Muscle of arm (tissue), 12 donors: Measurements from ENCODE around the gene DEDD2. TPM values are rescaled to one million over a fixed set of nuclear protein-coding genes. Genes with fewer than 3 reads are reported as not detected.

Experiments used
- DNase-seq: peaks from one replicate; pipeline ENCODE4 v3.0.0-alpha.2; 2013
- polyA plus RNA-seq, 12 donors: library from polyadenylated mRNA; unstranded; fragments of 120-200 nt; gene quantifications; one replicate each; pipeline ENCODE4 v1.2.1, GENCODE V29; 2013; ENCODE audit not compliant: insufficient read length in 12 of 12

The DEDD2 gene
- polyA plus RNA-seq, 12 donors, result 9.9 to 17.4 (median 12.0) TPM; not detected in 2

GRCh38 chr19:42201489-42202289 lies 15.8 kb downstream of the DEDD2 start:
- DNase-seq, result no peak

DNA sequence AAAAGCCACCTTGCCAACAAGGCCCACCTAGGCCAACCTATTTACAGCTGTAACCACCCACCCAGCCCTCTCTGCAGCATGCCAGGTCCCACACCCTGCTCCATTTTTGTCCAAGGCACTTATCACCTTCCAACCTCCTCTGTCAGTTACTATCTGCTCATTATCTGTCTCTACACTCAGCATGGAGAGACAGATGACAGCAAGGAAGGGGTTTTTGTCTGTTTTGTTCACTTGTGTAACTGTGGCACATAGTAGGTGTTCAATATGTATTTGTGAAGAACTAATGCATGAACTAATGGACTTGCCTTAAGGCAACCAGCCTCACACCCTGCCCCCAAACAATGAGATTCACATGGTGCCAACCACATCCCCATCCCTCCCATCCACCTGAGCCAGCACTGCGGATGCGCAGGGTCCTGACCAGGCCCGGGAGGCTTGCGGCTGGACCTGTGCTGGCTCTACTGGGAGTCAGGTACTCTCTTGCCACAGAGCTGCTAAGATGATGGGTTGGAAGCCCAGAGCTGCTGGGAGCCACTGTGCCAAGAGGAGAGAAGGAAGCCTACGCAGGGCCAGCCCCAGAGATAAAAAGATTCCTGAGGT lies 17.3 kb downstream of the DEDD2 start:
- DNase-seq, result no peak

DNA sequence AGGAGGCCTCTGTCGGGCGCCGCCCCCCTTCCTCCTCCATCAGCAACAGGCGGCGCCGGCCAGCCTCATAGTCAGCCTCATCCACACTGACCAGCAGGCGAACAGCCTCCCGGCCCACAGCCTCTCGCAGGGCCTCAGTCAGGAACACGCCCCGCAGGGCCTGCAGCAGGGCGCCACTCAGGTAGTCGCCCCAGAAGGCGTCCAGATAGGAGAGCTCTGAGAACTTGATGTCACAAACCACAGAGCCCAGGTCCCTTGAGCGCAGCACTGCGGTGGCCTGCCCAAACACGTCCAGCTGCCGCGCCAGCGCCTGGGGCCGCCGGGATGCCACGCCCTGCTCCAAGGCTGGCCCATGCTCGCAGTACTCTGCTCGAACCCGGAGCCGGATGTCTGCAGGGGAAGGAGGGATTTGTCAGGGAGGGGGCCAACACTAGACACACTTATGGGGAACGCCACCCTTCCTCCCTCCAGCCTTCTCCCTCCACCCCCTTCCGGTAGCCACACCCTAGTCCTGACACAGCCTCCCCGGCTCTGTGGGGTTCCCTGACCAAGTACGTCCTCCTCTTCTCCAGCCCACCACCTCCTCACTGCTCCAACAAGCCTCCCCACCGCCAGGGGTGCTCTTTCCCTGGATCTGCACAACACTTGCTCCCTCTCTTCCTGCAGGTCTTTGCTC lies 17.9 kb downstream of the DEDD2 start:
- DNase-seq, result no peak

GRCh38 chr19:42198676-42199439 lies 18.6 kb downstream of the DEDD2 start:
- no peak for DNase-seq

DNA sequence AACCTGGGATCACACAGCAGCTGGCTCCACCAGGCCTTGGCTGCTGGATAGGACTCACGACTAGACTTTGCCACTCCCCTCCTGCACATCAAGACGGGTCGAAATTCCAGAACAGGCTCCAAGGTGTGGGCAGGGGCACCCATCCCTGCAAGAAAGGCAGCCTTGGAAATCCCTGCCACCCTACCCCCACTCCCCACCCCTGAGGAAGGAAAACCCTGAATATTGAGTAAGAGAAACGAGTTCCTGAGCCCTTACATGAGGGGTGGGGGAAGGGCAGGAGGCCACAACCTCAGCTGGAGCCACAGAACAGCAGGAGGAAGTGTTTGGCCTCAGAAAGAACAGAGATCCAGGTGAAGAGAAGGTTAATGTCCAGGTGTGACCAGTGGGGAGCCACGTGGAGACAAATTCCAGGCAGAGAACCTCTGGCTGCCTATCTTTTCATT lies 20.1 kb downstream of the DEDD2 start:
- no peak for DNase-seq

- no peak for DNase-seq
Observed at GRCh38 chr19:42196011-42197001, 21.2 kb downstream of the DEDD2 start.

- DNase-seq, result no peak
Observed at GRCh38 chr19:42193706-42194105, 23.8 kb downstream of the DEDD2 start.

DNA sequence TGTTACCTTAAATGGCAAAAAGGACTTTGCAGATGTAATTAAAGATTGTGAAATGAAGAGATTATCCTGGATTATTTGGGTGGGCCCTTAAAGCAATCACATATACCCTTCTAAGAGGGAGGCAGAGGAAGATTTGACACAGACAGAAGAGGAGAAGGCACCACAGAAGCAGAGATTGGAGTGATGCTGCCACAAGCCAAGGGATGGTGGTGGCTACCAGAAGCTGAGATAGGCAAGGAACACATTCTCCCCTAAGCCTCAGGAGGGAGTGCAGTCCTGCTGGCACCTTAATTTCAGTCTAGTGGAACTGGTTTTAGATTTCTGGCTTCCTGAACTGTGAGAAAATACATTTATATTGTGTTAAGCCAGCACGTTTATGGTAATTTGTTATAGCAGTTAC lies 24.2 kb downstream of the DEDD2 start:
- no peak for DNase-seq

DNA sequence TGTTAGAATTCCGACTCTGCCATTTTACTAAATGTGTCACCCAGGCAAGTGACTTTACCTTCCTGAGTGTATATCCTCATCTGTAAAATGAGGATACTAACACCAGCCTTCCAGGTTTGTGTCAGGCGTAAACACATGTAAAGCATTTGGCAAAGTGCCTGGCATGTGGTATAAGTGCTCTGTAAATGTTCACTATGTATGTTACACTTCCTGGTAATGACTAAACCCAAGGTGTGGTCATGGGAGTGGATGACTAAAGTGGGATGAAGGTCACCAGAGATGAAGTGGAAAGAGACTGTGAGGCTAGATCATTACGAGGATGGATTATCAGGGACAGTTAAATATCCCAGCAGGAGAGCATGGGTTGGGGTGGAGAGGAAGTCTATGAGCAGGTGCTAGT lies 25.6 kb downstream of the DEDD2 start:
- no peak for DNase-seq

- no peak for DNase-seq
Observed at GRCh38 chr19:42191330-42191729, 26.1 kb downstream of the DEDD2 start.

DNA sequence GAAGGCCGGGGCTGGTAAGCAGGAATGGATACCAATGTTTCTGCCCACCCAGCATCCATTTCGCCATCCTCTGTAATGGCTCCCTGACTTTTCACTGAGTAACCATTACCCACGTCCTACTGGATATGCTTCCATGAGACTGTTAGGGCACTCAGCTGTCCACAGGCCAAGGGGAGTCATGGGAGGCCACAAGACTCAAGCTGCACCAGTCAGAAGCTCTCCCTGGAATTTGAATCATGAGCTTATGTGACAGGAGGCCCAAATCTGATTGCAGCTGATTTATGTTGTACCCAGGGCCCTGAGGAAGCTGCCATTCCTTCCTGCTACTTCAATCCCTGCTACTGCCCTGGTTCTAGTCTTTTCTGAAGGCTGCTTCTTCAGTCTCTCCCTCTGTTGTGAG lies 28.3 kb downstream of the DEDD2 start:
- no peak for DNase-seq

- DNase-seq, result no peak
Observed at GRCh38 chr19:42188665-42189064, 28.8 kb downstream of the DEDD2 start.

- DNase-seq, result no peak
Observed at GRCh38 chr19:42185277-42185676, 32.2 kb downstream of the DEDD2 start.

DNA sequence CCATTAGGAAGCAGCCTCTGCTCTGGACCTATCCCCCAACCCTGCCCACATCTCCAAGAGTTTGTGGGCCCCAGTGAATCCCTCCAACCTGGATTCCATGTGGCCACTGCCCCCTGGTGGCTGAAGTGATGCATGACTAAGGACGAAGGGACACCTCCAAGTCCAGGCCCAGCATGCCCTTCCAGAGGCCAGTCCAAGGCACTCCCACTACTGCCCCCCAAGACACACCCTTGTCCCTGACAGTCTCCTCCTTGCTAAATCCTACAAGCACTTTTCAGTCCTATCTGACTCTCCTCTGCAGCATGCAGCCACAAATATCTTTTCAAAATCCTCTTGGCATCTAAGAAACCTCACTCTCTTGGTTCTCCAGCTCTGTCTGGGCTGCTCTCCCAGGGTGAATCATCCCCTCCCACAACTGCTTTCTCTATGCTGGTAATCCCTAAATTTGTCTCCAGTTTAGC lies 33.0 kb downstream of the DEDD2 start:
- peak; percentile 65 for DNase-seq

DNA sequence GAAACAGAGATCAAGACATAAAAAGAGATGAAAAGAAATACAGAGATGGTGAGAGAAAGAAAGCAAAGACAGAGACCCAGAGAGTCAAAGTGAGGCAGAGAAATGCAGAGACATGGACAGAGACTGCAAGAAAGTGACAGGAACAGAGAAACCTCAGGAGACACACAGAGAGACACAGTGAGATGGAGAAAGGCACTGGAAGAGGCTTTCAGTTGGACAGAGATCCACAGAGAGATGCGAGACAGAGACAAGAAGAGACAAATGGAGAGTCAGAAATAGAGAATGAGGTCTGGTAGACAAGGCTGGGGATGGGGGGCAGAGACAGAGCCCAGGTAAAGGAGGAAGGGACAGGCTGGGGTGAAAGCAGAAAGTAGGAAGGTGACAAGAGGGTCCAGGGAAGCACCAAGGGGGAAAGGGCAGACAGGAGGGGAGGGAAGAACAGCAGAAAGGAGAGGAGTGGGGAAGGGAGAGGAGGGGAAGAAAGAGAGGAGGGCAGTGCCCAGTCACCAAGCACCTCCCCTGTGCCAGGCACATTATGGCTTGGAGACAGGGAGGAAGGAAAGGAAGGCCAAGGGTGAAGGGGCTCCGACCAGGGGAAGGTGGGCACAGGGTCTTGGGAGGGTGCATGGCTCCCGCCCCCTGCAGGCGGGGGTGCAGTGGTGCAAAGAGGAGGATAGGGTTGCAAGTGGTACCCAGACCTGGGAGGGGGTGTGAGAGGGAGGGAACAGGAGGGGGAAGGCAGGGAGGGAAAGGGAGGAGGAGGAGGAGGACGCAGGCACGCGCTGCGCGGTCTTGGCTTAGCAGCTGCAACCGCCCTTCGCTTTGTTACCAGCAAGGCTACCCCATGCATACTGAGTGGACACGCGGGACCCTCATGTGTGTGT lies 38.4 kb downstream of the DEDD2 start:
- no peak for DNase-seq

GRCh38 chr19:42177686-42178019 lies 39.8 kb downstream of the DEDD2 start:
- DNase-seq, result no peak

DNA sequence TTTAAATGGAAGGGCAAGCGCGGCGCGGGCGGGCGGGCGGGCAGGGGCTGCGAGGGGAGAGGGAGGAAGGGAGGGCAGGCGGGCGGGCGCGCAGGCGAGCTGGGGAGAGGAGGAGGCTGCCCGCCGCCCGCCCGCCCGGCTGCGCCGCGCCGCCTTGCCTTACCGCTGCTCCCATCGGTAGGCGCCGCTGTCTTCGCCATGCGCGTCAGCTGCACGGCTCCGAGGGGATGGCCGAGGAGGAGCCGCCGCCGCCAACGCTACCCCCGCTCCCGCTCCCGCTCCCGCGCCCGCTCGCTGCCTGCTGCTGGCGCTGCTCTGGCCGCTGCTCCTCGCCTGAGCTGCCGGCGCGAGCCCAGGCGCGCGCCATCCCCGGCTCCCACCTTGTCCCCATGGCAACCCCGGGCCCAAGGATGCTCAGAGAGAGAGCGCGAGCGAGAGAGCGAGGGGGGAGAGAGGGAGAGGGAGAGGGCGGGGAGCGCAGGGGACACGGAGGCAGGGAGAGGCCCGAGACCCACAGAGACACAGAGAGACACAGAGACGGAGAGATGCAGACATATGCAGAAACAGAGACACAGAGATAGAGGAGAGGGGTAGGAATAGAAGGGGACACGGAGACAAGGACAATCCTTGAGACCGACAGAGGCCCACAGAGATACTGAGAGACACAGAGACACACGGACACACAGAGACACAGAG lies 40.3 kb downstream of the DEDD2 start:
- DNase-seq, result peak; percentile 55

GRCh38 chr19:42176649-42176989 lies 40.9 kb downstream of the DEDD2 start:
- no peak for DNase-seq

DNA sequence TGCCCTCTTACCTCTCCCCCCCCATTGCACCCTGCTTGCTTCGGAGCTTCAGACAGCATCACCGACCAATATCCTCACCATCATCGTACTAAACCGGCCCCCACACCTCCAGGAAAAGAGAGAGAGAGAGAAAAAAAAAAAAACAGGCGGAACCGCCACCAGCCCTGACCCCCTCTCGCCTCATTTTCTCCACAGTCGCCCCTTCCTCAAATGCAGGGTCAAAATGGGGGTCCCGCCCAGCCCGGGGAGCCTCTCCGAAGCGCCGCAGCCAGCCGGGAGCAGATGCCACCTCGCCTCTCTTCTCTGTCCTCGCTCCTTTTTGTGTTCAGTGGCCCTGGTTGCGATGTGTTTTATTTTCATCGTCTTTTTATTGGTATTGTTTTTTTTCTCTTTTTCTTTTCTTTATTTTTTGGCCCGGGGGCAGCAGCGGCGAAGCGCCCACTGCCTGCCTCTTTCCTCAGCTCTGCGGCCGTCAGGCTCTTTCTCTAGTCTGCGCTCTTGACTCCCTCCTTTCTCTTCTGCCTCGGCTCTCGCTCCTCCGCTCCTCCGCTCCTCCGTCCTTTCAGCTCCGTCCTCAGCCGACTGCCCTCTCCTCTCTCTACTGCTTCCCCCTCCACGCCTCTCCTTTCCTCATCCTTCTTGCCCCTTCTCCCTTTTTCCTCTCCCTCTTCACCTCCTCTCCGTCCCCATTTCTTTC lies 41.4 kb downstream of the DEDD2 start:
- no peak for DNase-seq
